Thyroid gland (tissue), 4 donors: ENCODE results near the gene LAMC1.

ENCODE experiments used
- CTCF ChIP-seq, 6 experiments: fragments of 200-600 bp in 3 of 6; fragments of 450-650 bp in 3 of 6; sonication (generic) in 3 of 6; IDR thresholded peaks; one replicate each; pipeline ENCODE4 v1.5.1; 2016 to 2019; ENCODE audit warnings: antibody characterized with exemption in 6 of 6, mild to moderate bottlenecking in 2 of 6, inconsistent platforms in 1 of 6, moderate library complexity in 1 of 6
- POLR2A ChIP-seq, 2 donors: fragments of 450-650 bp; IDR thresholded peaks; one replicate each; pipeline ENCODE4 v1.6.1; 2017; ENCODE audit warnings: antibody characterized with exemption in 2 of 2, mild to moderate bottlenecking in 2 of 2, moderate library complexity in 1 of 2

- TF ChIP-seq CTCF (IDR thresholded peaks at IDR 0.05) (no peak), POLR2A (IDR thresholded peaks at IDR 0.05) (no peak)
Observed at GRCh38 chr1:183178545-183178944, 155.3 kb downstream of the LAMC1 start.
